ENCODE data around the gene PDE2A.

DNA sequence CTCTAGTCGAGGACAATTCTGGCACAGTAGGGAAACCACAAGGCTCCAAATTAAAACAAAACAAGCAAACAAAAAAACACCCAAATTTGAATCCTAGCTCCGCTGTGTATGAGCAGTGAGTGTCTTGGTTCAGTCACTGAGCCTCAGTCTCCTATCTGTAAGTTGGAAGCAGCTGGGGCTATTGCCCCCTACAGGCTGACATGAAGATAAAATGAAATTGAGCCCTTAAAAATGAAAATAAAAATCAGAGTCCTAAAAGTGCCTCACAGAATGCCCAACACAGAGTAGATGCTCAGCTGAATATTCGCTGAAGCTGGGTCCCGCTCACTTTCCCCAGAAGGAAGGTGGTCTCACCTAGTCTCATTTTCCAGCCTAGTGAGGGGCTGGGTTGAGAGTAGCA is 65.2 kb downstream of the PDE2A start:
- TF ChIP-seq POLR2A (IDR thresholded peaks at IDR 0.05) (no peak), CTCF (IDR thresholded peaks at IDR 0.05) (no peak)
